ENCODE data around the gene POMC.
"Not testable (repeated sequence)": the region's sequence is repeated elsewhere in the genome, so short reads cannot be mapped to it uniquely, and the experiment has no call there.

The POMC gene

GRCh38 chr2:25168256-25169072 is at the start of gene POMC:
POMC (minus strand) TSS chr2:25168580; CDS start chr2:25164772, 3,808 bp downstream.
- DNase-seq: no peak

GRCh38 chr2:25218100-25218499 is 49.7 kb upstream of the POMC start:
- no peak for DNase-seq

- DNase-seq: no peak
Observed at GRCh38 chr2:25215948-25216679, 47.7 kb upstream of the POMC start.

- DNase-seq: no peak
Observed at GRCh38 chr2:25215232-25215631, 46.9 kb upstream of the POMC start.

GRCh38 chr2:25213229-25213628 is 44.8 kb upstream of the POMC start:
- DNase-seq: no peak

- not testable (repeated sequence) for DNase-seq
Observed at GRCh38 chr2:25210923-25211322, 42.5 kb upstream of the POMC start.

- DNase-seq: no peak
Observed at GRCh38 chr2:25207078-25207545, 38.7 kb upstream of the POMC start.

- no peak for DNase-seq
Observed at GRCh38 chr2:25204190-25204838, 35.9 kb upstream of the POMC start.

- no peak for DNase-seq
Observed at GRCh38 chr2:25202275-25202674, 33.9 kb upstream of the POMC start.

GRCh38 chr2:25201794-25202193 is 33.4 kb upstream of the POMC start:
- no peak for DNase-seq

- DNase-seq: no peak
Observed at GRCh38 chr2:25201265-25201664, 32.9 kb upstream of the POMC start.

- no peak for DNase-seq
Observed at GRCh38 chr2:25198576-25198975, 30.2 kb upstream of the POMC start.

- no peak for DNase-seq
Observed at GRCh38 chr2:25198209-25198525, 29.8 kb upstream of the POMC start.

- DNase-seq: no peak
Observed at GRCh38 chr2:25197336-25198208, 29.2 kb upstream of the POMC start.

GRCh38 chr2:25194576-25195122 is 26.3 kb upstream of the POMC start:
- DNase-seq: no peak

- DNase-seq: no peak
Observed at GRCh38 chr2:25190536-25190935, 22.2 kb upstream of the POMC start.

- DNase-seq: no peak
Observed at GRCh38 chr2:25188405-25188804, 20.0 kb upstream of the POMC start.

GRCh38 chr2:25187729-25188350 is 19.5 kb upstream of the POMC start:
- no peak for DNase-seq

GRCh38 chr2:25184254-25184653 is 15.9 kb upstream of the POMC start:
- DNase-seq: no peak

GRCh38 chr2:25178976-25179375 is 10.6 kb upstream of the POMC start:
- no peak for DNase-seq

- no peak for DNase-seq
Observed at GRCh38 chr2:25177211-25177611, 8.8 kb upstream of the POMC start.
